Measurements from ENCODE around the gene RTL1. TPM values are rescaled to one million over a fixed set of nuclear protein-coding genes. Genes with fewer than 3 reads are reported as not detected.

Gene RTL1
- total RNA-seq, 1 experiment from 2014 or later: not detected

- Histone ChIP-seq H3K27ac (ENCODE audit: insufficient read length, low read depth, low read length) (no peak overlapping the region), H4K5ac (ENCODE audit: insufficient read length, low read depth, low read length) (no peak overlapping the region), H2BK15ac (ENCODE audit: low read depth, low read length) (no peak overlapping the region), H3K4me1 (ENCODE audit: insufficient read depth, low read length) (no peaks in the 10 kb centered on the region), H2BK120ac (ENCODE audit: low read depth, low read length, poor library complexity, severe bottlenecking) (no peak overlapping the region), H4K91ac (ENCODE audit: insufficient read length, low read depth, low read length) (no peak overlapping the region), H3K79me1 (ENCODE audit: insufficient read depth, low read depth, low read length, poor library complexity, severe bottlenecking) (no peaks in the 10 kb centered on the region), H3K27me3 (ENCODE audit: insufficient read depth, low read length) (no peaks in the 10 kb centered on the region), H3T11ph (ENCODE audit: low read length) (no peak overlapping the region), H3K23ac (ENCODE audit: insufficient read length, low read depth, low read length) (no peak overlapping the region), H4K8ac (replicated peaks; ENCODE audit: insufficient read length, low read depth, low read length) (no peak overlapping the region), H2AFZ (ENCODE audit: low read length) (no peak overlapping the region), H3K4ac (ENCODE audit: low read depth, low read length) (no peak overlapping the region), H2BK5ac (ENCODE audit: insufficient read length, low read length) (no peak overlapping the region), H3K56ac (ENCODE audit: insufficient read length, low read depth, low read length) (no peak overlapping the region), H3K4me2 (ENCODE audit: insufficient read depth, insufficient read length, low read length) (no peak overlapping the region), H3K9ac (ENCODE audit: extremely low read depth, insufficient read length, low read length) (no peak overlapping the region), H2BK12ac (ENCODE audit: insufficient read length, low read depth, low read length) (no peak overlapping the region), H3K79me2 (ENCODE audit: insufficient read depth, low read length) (no peaks in the 10 kb centered on the region), H3K23me2 (ENCODE audit: insufficient read length, low read depth, low read length, poor library complexity, severe bottlenecking) (no peaks in the 10 kb centered on the region), H2AK5ac (ENCODE audit: insufficient read length, low read length) (no peak overlapping the region), H3K9me3 (ENCODE audit: control insufficient read depth, low read depth, low read length) (no peaks in the 10 kb centered on the region), H4K20me1 (ENCODE audit: control insufficient read depth, insufficient read depth, insufficient read length) (no peaks in the 10 kb centered on the region), H2BK20ac (ENCODE audit: low read depth, low read length, poor library complexity, severe bottlenecking) (no peak overlapping the region), H3K14ac (ENCODE audit: insufficient read depth, low read length) (no peak overlapping the region), H3K18ac (ENCODE audit: insufficient read length, low read depth, low read length) (no peak overlapping the region)
- Mint-ChIP-seq H3K27ac (no peak overlapping the region), H3K9me3 (no peaks in the 10 kb centered on the region; a peak in 1 of 5 replicates), H3K4me1 (no peaks in the 10 kb centered on the region; a peak in 1 of 4 replicates), H3K36me3 (ENCODE audit: insufficient read depth in 1 of 3, low read depth in 3 of 3) (no peaks in the 10 kb centered on the region; a peak in 1 of 7 replicates), H3K27me3 (ENCODE audit: low read depth) (peaks cover 18% of the 10 kb centered on the region), H3K4me3 (no peak overlapping the region)
- no CpG with 5 or more reads among the region's 2 CpGs for WGBS (ENCODE audit: extremely low coverage, insufficient read length, low lambda C conversion rate)
- no peak for TF ChIP-seq CTCF (conservative IDR thresholded peaks at IDR 0.05)
- no peak for DNase-seq
Observed at GRCh38 chr14:100862793-100863192, 40.7 kb downstream of the RTL1 start.

All from H9 (cell line).